IMR-90 (cell line): ENCODE data around the gene SLPI. TPM values are rescaled to one million over a fixed set of nuclear protein-coding genes. Genes with fewer than 3 reads are reported as not detected.

Experiments
- ATAC-seq: fragments of 200-7000 bp; cut with Tn5 transposase; 2 replicates; pipeline ENCODE4 v1.9.1; 2020; ENCODE audit warnings: low read depth, mild to moderate bottlenecking, moderate library complexity
- BruUV-seq: library from RNA; stranded (reverse); fragments of 400-500 nt; replicated peaks from 2 replicates; lab custom pipeline; 2021; lab: Mats Ljungman, UMichigan
- CTCF ChIA-PET: fragments of 300-600 bp; formaldehyde crosslinking; extraction: SDS; loops from one replicate; lab custom pipeline; 2021; ENCODE audit warnings: antibody characterized with exemption; lab: Yijun Ruan, JAX
- POLR2A ChIA-PET: fragments of 300-600 bp; sonication (Branson Sonifier 250); formaldehyde crosslinking; loops from one replicate; lab custom pipeline; 2022; ENCODE audit warnings: antibody characterized with exemption; ENCODE audit not compliant: unreplicated experiment; lab: Charles Lee
- DNase-seq: peaks from one replicate; pipeline ENCODE4 v3.0.0; 2013
- H2AFZ ChIP-seq: replicated peaks from 2 replicates; pipeline ENCODE3; 2013; ENCODE audit warnings: low read length, mild to moderate bottlenecking; ENCODE audit not compliant: poor library complexity
- H2AK5ac ChIP-seq: 2 replicates; pipeline ENCODE4 v1.6.1; 2013; ENCODE audit warnings: low read depth, low read length, inconsistent platforms
- H2AK9ac ChIP-seq: replicated peaks from 2 replicates; pipeline ENCODE3; 2013; ENCODE audit warnings: mild to moderate bottlenecking, low read depth, low read length, moderate library complexity; ENCODE audit not compliant: poor library complexity
- H2BK120ac ChIP-seq: 2 replicates; pipeline ENCODE4 v1.6.1; 2013; ENCODE audit warnings: low read depth, low read length, inconsistent platforms
- H2BK15ac ChIP-seq: 3 replicates; pipeline ENCODE4 v1.6.1; 2013; ENCODE audit warnings: low read depth, low read length, inconsistent platforms
- H2BK20ac ChIP-seq: 2 replicates; pipeline ENCODE4 v1.6.1; 2013; ENCODE audit warnings: low read depth, mild to moderate bottlenecking, inconsistent platforms, low read length, moderate library complexity
- H2BK5ac ChIP-seq: 2 replicates; pipeline ENCODE4 v1.6.1; 2013; ENCODE audit warnings: mild to moderate bottlenecking, low read depth, low read length, inconsistent platforms; ENCODE audit not compliant: poor library complexity, severe bottlenecking
- H3K14ac ChIP-seq: replicated peaks from 2 replicates; pipeline ENCODE4 v1.6.1; 2013; ENCODE audit warnings: low read depth, low read length, inconsistent platforms
- H3K18ac ChIP-seq: 2 replicates; pipeline ENCODE4 v1.6.1; 2013; ENCODE audit warnings: low read depth, low read length, control low read depth
- H3K23ac ChIP-seq: 2 replicates; pipeline ENCODE4 v1.6.1; 2013; ENCODE audit warnings: low read depth, low read length, inconsistent platforms
- H3K27ac ChIP-seq: 2 replicates; pipeline ENCODE4 v1.5.1; 2013; ENCODE audit warnings: mild to moderate bottlenecking, control low read depth, low read length; ENCODE audit not compliant: insufficient read depth
- H3K27me3 ChIP-seq: 2 replicates; pipeline ENCODE4 v1.6.1; 2013; ENCODE audit warnings: low read length; ENCODE audit not compliant: control insufficient read depth, insufficient read depth
- H3K36me3 ChIP-seq: 2 replicates; pipeline ENCODE4 v1.6.1; 2013; ENCODE audit warnings: low read length, mixed read lengths; ENCODE audit not compliant: control insufficient read depth, insufficient read depth
- H3K4ac ChIP-seq: 2 replicates; pipeline ENCODE4 v1.6.1; 2013; ENCODE audit warnings: low read depth, low read length, inconsistent platforms
- H3K4me1 ChIP-seq: 2 replicates; pipeline ENCODE4 v1.6.1; 2013; ENCODE audit warnings: low read length, mixed read lengths; ENCODE audit not compliant: control insufficient read depth, insufficient read depth
- H3K4me2 ChIP-seq: 2 replicates; pipeline ENCODE4 v1.6.1; 2013; ENCODE audit warnings: low read depth, mild to moderate bottlenecking, control low read depth, low read length, moderate library complexity
- H3K4me3 ChIP-seq: 2 replicates; pipeline ENCODE4 v1.5.1; 2013; ENCODE audit warnings: low read depth, mild to moderate bottlenecking, control low read depth, low read length, moderate library complexity; ENCODE audit not compliant: insufficient read depth
- H3K56ac ChIP-seq: 2 replicates; pipeline ENCODE4 v1.6.1; 2013; ENCODE audit warnings: low read length, inconsistent platforms; ENCODE audit not compliant: insufficient read depth; ENCODE audit errors: extremely low read depth
- H3K79me1 ChIP-seq, 2 experiments: 2 replicates each; pipeline ENCODE4 v1.6.1; 2013; ENCODE audit warnings: low read length in 2 of 2, inconsistent platforms in 1 of 2, low read depth in 1 of 2
- H3K9ac ChIP-seq: 2 replicates; pipeline ENCODE4 v1.6.1; 2013; ENCODE audit warnings: low read depth, low read length, control low read depth
- H3K9me1 ChIP-seq: 2 replicates; pipeline ENCODE4 v1.6.1; 2013; ENCODE audit warnings: low read length, inconsistent platforms; ENCODE audit not compliant: insufficient read depth
- H3K9me3 ChIP-seq: 2 replicates; pipeline ENCODE4 v1.6.1; 2013; ENCODE audit warnings: low read length; ENCODE audit not compliant: control insufficient read depth, insufficient read depth
- H4K20me1 ChIP-seq: 2 replicates; pipeline ENCODE4 v1.6.1; 2013; ENCODE audit warnings: low read length, inconsistent platforms; ENCODE audit not compliant: insufficient read depth
- H4K5ac ChIP-seq: 2 replicates; pipeline ENCODE4 v1.6.1; 2013; ENCODE audit warnings: mild to moderate bottlenecking, low read depth, low read length, control low read depth
- H4K8ac ChIP-seq, 2 experiments: 2 replicates each; pipeline ENCODE4 v1.6.1; 2013; ENCODE audit warnings: low read depth in 2 of 2, low read length in 2 of 2, control low read depth in 1 of 2, inconsistent platforms in 1 of 2
- H4K91ac ChIP-seq: 2 replicates; pipeline ENCODE4 v1.6.1; 2013; ENCODE audit warnings: low read depth, low read length, inconsistent platforms; ENCODE audit not compliant: insufficient read depth
- FOS ChIP-seq: fragments of 150-350 bp; IDR thresholded peaks from 2 replicates; pipeline ENCODE4 v1.6.1; 2016; ENCODE audit warnings: low read depth, low read length
- RAD21 ChIP-seq: IDR thresholded peaks from 2 replicates; pipeline ENCODE4 v1.6.1; 2012; ENCODE audit warnings: low read length, improper control_type of control experiment
- SMC3 ChIP-seq: fragments of 150-350 bp; IDR thresholded peaks from 2 replicates; pipeline ENCODE4 v1.6.1; 2016; ENCODE audit warnings: low read depth, mild to moderate bottlenecking, antibody characterized with exemption, low read length, moderate library complexity
- WGBS, 2 experiments: methylation state at CpG; one replicate each; pipeline versions ENCODE4 v1.1.5 to v1.1.7; 2013; ENCODE audit warnings: missing lambda C conversion rate in 2 of 2; ENCODE audit not compliant: insufficient read length in 1 of 2; ENCODE audit errors: extremely low coverage in 2 of 2; 5-methylcytosine and 5-hydroxymethylcytosine counted together
- dilution Hi-C: fragments of 300-500 bp; cut with HindIII; formaldehyde crosslinking; loops from one replicate; pipeline ENCODE4 v1.14.3; 2018; ENCODE audit warnings: low sequenced_read_pairs; ENCODE audit not compliant: unreplicated experiment
- in situ Hi-C: fragments of 300-500 bp; cut with MboI; formaldehyde crosslinking; loops from 3 replicates; pipeline ENCODE4 v1.14.3; 2019; ENCODE audit warnings: low sequenced_read_pairs, inconsistent platforms, mixed read lengths
- intact Hi-C: fragments of 100-400 bp; cut with micrococcal nuclease; formaldehyde crosslinking; loops from 2 replicates; pipeline ENCODE4 v1.10.0; 2022
- polyA plus RNA-seq, 3 experiments: library from polyadenylated mRNA; depleted of rRNA; stranded (reverse); fragments of >200 nt; gene quantifications; 2 replicates each; pipeline ENCODE4 v1.2.3, GENCODE V29; 2012; ENCODE audit warnings: low replicate concordance in 1 of 3
- total RNA-seq: library from RNA; depleted of rRNA; stranded (reverse); fragments of >200 nt; gene quantifications from 2 replicates; pipeline ENCODE4 v1.2.3, GENCODE V29; 2012
- TF ChIP-seq, protein P1 (sequence below): conservative IDR thresholded peaks from 2 replicates; pipeline ENCODE4 v1.5.1; 2012; ENCODE audit warnings: mild to moderate bottlenecking, low read depth, low read length, improper control_type of control experiment

SLPI gene
- total and polyA plus RNA-seq, 2 of the 4 experiments (the other 2 are of a cell fraction), result not detected

DNA sequence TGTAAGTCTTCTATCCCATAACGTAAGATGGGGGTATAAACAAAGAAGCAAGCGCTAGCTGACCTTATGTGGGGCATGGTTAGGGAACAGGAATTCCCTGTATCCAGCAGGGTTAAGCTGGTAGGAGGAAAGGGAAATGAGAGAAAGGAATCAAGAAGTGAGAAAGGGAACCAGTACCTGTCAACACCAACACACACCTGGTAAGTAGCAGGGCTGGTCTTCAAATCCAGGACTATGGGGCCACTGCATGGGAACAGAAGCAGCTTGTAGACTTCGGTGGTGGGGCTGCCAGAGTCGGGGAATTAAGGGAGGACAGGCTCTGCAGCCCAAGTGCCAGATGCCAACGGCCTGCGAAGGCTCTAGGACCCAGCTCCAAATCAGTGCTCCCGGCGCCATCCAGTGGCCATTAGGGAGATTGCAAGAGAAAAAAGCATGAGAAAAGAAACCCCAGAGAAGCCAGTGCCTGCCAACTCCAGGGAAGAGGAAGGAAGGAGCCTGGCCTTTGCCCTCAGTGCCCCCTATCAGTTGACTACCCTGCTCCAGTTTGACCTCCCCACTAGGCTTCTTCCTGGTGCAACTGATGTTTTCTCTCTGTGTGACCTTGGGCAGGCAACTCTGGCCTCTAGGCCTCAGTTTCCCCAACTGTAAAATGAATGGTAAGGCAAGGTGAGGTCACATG is 36.5 kb upstream of the SLPI start:
- H2AK5ac ChIP-seq, result no peak overlapping the region
- no peak overlapping the region for H2BK20ac ChIP-seq
- no peak overlapping the region for H3K18ac ChIP-seq
- no peaks in the 10 kb centered on the region for H3K4me1 ChIP-seq
- peaks cover 28% of the 10 kb centered on the region for H3K27me3 ChIP-seq
- ChIA-PET CTCF (interaction anchor here (0.5 to 3.1 kb wide), 9 partner anchors 10 to 605 kb away, joined by 3 to 19 read pairs (median 3); no protein-coding TSS in a partner anchor), POLR2A (no interaction called here)
- in situ Hi-C loops (loop anchor here (25.0 kb wide), 1 partner anchor 179 kb away; the partner anchor contains the start of genes KCNS1, WFDC12 and WFDC5), dilution Hi-C loops (no loop called here), intact Hi-C loops (loop anchor here (1.0 to 5.0 kb wide), 4 partner anchors 194 to 544 kb away; partner anchors contain the start of gene KCNK15)
- no peaks in the 10 kb centered on the region for H4K20me1 ChIP-seq
- H3K4me2 ChIP-seq, result no peak overlapping the region
- ATAC-seq, result peak; percentile 78
- H2AK9ac ChIP-seq, result no peak overlapping the region
- H3K14ac ChIP-seq, result no peak overlapping the region
- H3K56ac ChIP-seq, result no peak overlapping the region
- H3K9me1 ChIP-seq, result no peaks in the 10 kb centered on the region
- H2BK15ac ChIP-seq, result no peak overlapping the region
- no TSS peak for BruUV-seq
- no peaks in the 10 kb centered on the region for H3K36me3 ChIP-seq
- no peak overlapping the region for H3K9ac ChIP-seq
- H3K79me1 ChIP-seq, result no peaks in the 10 kb centered on the region
- H2AFZ ChIP-seq, result peak overlapping the region; percentile 45
- DNase-seq, result peak; percentile 66
- no peak overlapping the region for H4K8ac ChIP-seq
- TF ChIP-seq FOS (no peak), RAD21 (peak; percentile 88), SMC3 (peak; percentile 85)
- TF ChIP-seq, protein P1, sequence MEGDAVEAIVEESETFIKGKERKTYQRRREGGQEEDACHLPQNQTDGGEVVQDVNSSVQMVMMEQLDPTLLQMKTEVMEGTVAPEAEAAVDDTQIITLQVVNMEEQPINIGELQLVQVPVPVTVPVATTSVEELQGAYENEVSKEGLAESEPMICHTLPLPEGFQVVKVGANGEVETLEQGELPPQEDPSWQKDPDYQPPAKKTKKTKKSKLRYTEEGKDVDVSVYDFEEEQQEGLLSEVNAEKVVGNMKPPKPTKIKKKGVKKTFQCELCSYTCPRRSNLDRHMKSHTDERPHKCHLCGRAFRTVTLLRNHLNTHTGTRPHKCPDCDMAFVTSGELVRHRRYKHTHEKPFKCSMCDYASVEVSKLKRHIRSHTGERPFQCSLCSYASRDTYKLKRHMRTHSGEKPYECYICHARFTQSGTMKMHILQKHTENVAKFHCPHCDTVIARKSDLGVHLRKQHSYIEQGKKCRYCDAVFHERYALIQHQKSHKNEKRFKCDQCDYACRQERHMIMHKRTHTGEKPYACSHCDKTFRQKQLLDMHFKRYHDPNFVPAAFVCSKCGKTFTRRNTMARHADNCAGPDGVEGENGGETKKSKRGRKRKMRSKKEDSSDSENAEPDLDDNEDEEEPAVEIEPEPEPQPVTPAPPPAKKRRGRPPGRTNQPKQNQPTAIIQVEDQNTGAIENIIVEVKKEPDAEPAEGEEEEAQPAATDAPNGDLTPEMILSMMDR, result peak; percentile 94
- no peaks in the 10 kb centered on the region; the same call in 1 of the 2 replicates for H3K9me3 ChIP-seq
- H2BK5ac ChIP-seq, result no peak overlapping the region
- H4K91ac ChIP-seq, result no peak overlapping the region
- no peak overlapping the region for H3K4me3 ChIP-seq
- H3K4ac ChIP-seq, result no peak overlapping the region
- no peak overlapping the region for H3K23ac ChIP-seq
- no peak overlapping the region for H2BK120ac ChIP-seq
- H4K5ac ChIP-seq, result no peak overlapping the region
- no peak overlapping the region for H3K27ac ChIP-seq
- WGBS, 2 experiments, result 0% methylated on average over 1 of the region's 8 CpGs; no CpG with 5 or more reads in 1 of the 2 experiments
